Endothelial cell of umbilical vein (primary cell): Measurements from ENCODE around the gene ATAT1. TPM values are rescaled to one million over a fixed set of nuclear protein-coding genes. Genes with fewer than 3 reads are reported as not detected.

Experiments used
- BruUV-seq: library from RNA; stranded (reverse); fragments of 400-500 nt; replicated peaks from 2 replicates; lab custom pipeline; 2021; lab: Mats Ljungman, UMichigan
- CTCF ChIA-PET: fragments of 300-600, 350-600 bp; sonication (Branson Sonifier 250); formaldehyde crosslinking; loops from one replicate; lab custom pipeline; 2021; ENCODE audit warnings: antibody characterized with exemption, inconsistent platforms; lab: Charles Lee
- POLR2A ChIA-PET: fragments of 300-600, 350-600 bp; sonication (Branson Sonifier 250); formaldehyde crosslinking; loops from one replicate; lab custom pipeline; 2021; ENCODE audit warnings: antibody characterized with exemption, inconsistent platforms; lab: Charles Lee
- DNase-seq: peaks from one replicate; pipeline ENCODE4 v3.0.0-alpha.2; 2011; ENCODE audit warnings: low read depth, low spot score
- FAIRE-seq: peaks from 2 replicates; lab custom pipeline; 2011; peaks lifted over from hg19 to GRCh38; lab: Jason Lieb, UNC
- H2AFZ ChIP-seq: 2 replicates; pipeline ENCODE4 v1.6.0; 2012; ENCODE audit warnings: low read depth, low read length, control low read depth, inconsistent platforms
- H3K27ac ChIP-seq: 2 replicates; pipeline ENCODE4 v1.5.1; 2011; ENCODE audit warnings: low read depth, mild to moderate bottlenecking, control low read depth, low read length, moderate library complexity; ENCODE audit not compliant: insufficient read depth
- H3K27me3 ChIP-seq, 2 experiments: 2 replicates each; pipeline versions ENCODE4 v1.6.0 to v1.6.1; 2011; ENCODE audit warnings: low read length in 2 of 2, mixed read lengths in 1 of 2; ENCODE audit not compliant: control insufficient read depth in 2 of 2, insufficient read depth in 2 of 2
- H3K36me3 ChIP-seq, 2 experiments: 2 replicates in 1 of 2; 3 replicates in 1 of 2; pipeline ENCODE4 v1.5.1; 2011; ENCODE audit warnings: low read length in 2 of 2, mild to moderate bottlenecking in 1 of 2, moderate library complexity in 1 of 2; ENCODE audit not compliant: control insufficient read depth in 2 of 2, insufficient read depth in 2 of 2; ENCODE audit errors: extremely low read depth in 1 of 2
- H3K4me1 ChIP-seq: 3 replicates; pipeline ENCODE4 v1.5.1; 2011; ENCODE audit warnings: mild to moderate bottlenecking, low read length; ENCODE audit not compliant: control insufficient read depth, insufficient read depth; ENCODE audit errors: extremely low read depth
- H3K4me2 ChIP-seq: 2 replicates; pipeline ENCODE4 v1.6.1; 2011; ENCODE audit warnings: low read length, control low read depth, mixed read lengths; ENCODE audit not compliant: insufficient read depth
- H3K4me3 ChIP-seq, 3 experiments: fragments of 200-600 bp in 1 of 3; sonication (generic), shearing (Covaris generic) in 1 of 3; replicated peaks in 1 of 3; 2 replicates each; pipeline ENCODE4 v1.5.1; 2011 to 2016; ENCODE audit warnings: control low read depth in 3 of 3, low read length in 3 of 3, mild to moderate bottlenecking in 2 of 3, inconsistent platforms in 1 of 3, low read depth in 1 of 3, moderate library complexity in 1 of 3; ENCODE audit not compliant: insufficient read depth in 1 of 3
- H3K79me2 ChIP-seq: 2 replicates; pipeline ENCODE4 v1.6.0; 2012; ENCODE audit warnings: low read length, inconsistent platforms; ENCODE audit not compliant: control insufficient read depth, insufficient read depth
- H3K9ac ChIP-seq: replicated peaks from 2 replicates; pipeline ENCODE3; 2011; ENCODE audit warnings: low read length, control low read depth; ENCODE audit not compliant: insufficient read depth; ENCODE audit errors: extremely low read depth
- H3K9me1 ChIP-seq: replicated peaks from 3 replicates; pipeline ENCODE4 v1.6.0; 2011; ENCODE audit warnings: mild to moderate bottlenecking, low read length; ENCODE audit not compliant: control insufficient read depth, insufficient read depth; ENCODE audit errors: extremely low read depth
- H3K9me3 ChIP-seq: replicated peaks from 2 replicates; pipeline ENCODE4 v1.5.1; 2012; ENCODE audit warnings: low read length, inconsistent platforms; ENCODE audit not compliant: control insufficient read depth, insufficient read depth
- H4K20me1 ChIP-seq: replicated peaks from 2 replicates; pipeline ENCODE3; 2011; ENCODE audit warnings: mild to moderate bottlenecking, low read length; ENCODE audit not compliant: control insufficient read depth, insufficient read depth; ENCODE audit errors: extremely low read depth
- EZH2 ChIP-seq: IDR thresholded peaks from 2 replicates; pipeline ENCODE4 v1.6.1; 2012; ENCODE audit warnings: borderline replicate concordance, low read depth, mild to moderate bottlenecking, moderate library complexity, low read length, inconsistent platforms; ENCODE audit not compliant: severe bottlenecking
- GATA2 ChIP-seq: IDR thresholded peaks from 2 replicates; pipeline ENCODE4 v1.7.0; 2011; ENCODE audit warnings: low read depth, mild to moderate bottlenecking, moderate library complexity, mixed read lengths, low read length; ENCODE audit not compliant: insufficient read length, insufficient read depth
- POLR2A ChIP-seq: IDR thresholded peaks from 2 replicates; pipeline ENCODE4 v1.6.1; 2012; ENCODE audit warnings: low read depth, mild to moderate bottlenecking, control low read depth, low read length
- dilution Hi-C: fragments of 300-500 bp; cut with MboI; formaldehyde crosslinking; loops from one replicate; pipeline ENCODE4 v1.15.0; 2019; ENCODE audit warnings: low sequenced_read_pairs; ENCODE audit not compliant: extremely low pct_ligation_motif_present
- intact Hi-C: fragments of 100-400 bp; cut with micrococcal nuclease; formaldehyde crosslinking; loops from one replicate; pipeline ENCODE4 v1.10.0; 2022
- polyA plus RNA-seq, 4 experiments: library from polyadenylated mRNA; depleted of rRNA in 3 of 4; stranded (reverse) in 3 of 4; unstranded in 1 of 4; fragments of >200 nt; gene quantifications; 2 replicates each; pipeline versions ENCODE4 v1.2.1 to v1.2.3, GENCODE V29; 2011 to 2012; ENCODE audit warnings: missing spikeins in 1 of 4
- total RNA-seq: library from RNA; stranded (reverse); gene quantifications from 2 replicates; pipeline ENCODE4 v1.2.3, GENCODE V29; 2021
- TF ChIP-seq, protein P1 (sequence below), 2 donors: IDR thresholded peaks; 1 replicate in 1 of 2; 2 replicates in 1 of 2; pipeline ENCODE4 v1.5.1; 2011; ENCODE audit warnings: low read length in 2 of 2, mild to moderate bottlenecking in 2 of 2, moderate library complexity in 2 of 2, control low read depth in 1 of 2, inconsistent platforms in 1 of 2, low read depth in 1 of 2; ENCODE audit not compliant: insufficient read depth in 1 of 2; ENCODE audit errors: extremely low read depth in 1 of 2
- TF ChIP-seq, protein P2 (sequence below): IDR thresholded peaks from 2 replicates; pipeline ENCODE4 v1.6.1; 2011; ENCODE audit not compliant: insufficient read depth, insufficient read length

The ATAT1 gene
- total and polyA plus RNA-seq, 2 donors (not counting 3 experiments of a cell fraction or from before 2014, with no cell fraction given), result 17.4 to 18.4 TPM

DNA sequence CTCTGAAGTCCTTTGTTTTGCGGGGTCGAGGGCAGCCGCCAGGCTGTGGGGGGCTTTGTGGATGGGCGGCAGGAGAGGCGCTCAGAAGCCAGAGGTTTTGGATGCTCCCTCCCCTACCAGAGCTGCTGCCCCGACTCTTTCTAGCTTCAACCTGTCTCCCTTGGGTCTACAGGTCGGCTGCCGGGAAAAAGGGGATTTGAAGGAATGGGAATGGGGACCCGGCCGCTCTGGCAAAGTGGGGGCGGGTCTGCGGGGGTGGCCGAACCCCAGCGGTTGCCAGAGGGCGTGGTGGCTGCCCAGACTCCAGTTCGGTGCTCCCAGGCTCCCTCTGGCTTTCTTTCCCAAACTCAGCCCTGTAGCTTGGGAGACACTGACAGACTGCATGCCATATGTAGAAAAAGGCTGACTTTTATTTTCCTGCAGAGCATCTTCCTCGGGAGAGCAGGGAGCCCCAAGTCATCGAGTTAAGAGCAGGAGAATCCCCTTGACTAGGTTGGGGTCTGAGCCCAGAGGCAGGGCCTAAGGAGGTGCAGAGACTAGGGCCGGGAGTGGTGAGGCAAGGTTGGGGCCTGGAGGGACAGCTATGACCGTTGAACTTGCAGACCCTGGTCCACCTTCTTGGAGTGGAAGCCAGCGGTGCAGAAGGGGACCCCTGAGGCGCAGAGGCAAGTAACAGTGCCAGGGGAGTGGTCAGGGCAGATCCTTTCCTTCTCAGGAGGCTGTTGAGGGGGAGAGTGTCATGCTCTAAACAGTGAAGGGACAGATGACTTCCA is 61.2 kb downstream of the ATAT1 start:
- no peaks in the 10 kb centered on the region for H3K27me3 ChIP-seq
- dilution Hi-C loops (no loop called here), intact Hi-C loops (loop anchor here (1.0 kb wide), 3 partner anchors 9 to 131 kb away; partner anchors contain the start of genes MDC1 and PRR3)
- no peaks in the 10 kb centered on the region for H3K9me3 ChIP-seq
- no peaks in the 10 kb centered on the region for H3K36me3 ChIP-seq
- H3K4me3 ChIP-seq, result peak overlapping the region; percentile 46 to 81 (median 76)
- H3K79me2 ChIP-seq, result peaks cover 59% of the 10 kb centered on the region
- peak overlapping the region; percentile 73 for H3K4me2 ChIP-seq
- TF ChIP-seq EZH2 (no peak), GATA2 (no peak), POLR2A (peak; percentile 17)
- TF ChIP-seq, protein P1, sequence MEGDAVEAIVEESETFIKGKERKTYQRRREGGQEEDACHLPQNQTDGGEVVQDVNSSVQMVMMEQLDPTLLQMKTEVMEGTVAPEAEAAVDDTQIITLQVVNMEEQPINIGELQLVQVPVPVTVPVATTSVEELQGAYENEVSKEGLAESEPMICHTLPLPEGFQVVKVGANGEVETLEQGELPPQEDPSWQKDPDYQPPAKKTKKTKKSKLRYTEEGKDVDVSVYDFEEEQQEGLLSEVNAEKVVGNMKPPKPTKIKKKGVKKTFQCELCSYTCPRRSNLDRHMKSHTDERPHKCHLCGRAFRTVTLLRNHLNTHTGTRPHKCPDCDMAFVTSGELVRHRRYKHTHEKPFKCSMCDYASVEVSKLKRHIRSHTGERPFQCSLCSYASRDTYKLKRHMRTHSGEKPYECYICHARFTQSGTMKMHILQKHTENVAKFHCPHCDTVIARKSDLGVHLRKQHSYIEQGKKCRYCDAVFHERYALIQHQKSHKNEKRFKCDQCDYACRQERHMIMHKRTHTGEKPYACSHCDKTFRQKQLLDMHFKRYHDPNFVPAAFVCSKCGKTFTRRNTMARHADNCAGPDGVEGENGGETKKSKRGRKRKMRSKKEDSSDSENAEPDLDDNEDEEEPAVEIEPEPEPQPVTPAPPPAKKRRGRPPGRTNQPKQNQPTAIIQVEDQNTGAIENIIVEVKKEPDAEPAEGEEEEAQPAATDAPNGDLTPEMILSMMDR (IDR thresholded peaks at IDR 0.05; ENCODE audit: extremely low read depth in 1 of 2, insufficient read depth in 1 of 2, low read depth in 1 of 2, low read length in 2 of 2), result no peak
- TF ChIP-seq, protein P2, sequence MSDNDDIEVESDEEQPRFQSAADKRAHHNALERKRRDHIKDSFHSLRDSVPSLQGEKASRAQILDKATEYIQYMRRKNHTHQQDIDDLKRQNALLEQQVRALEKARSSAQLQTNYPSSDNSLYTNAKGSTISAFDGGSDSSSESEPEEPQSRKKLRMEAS, result no peak
- peak overlapping the region; percentile 93 for H3K27ac ChIP-seq
- H3K4me1 ChIP-seq, result peaks cover 31% of the 10 kb centered on the region
- no peak overlapping the region for H2AFZ ChIP-seq
- ChIA-PET POLR2A (interaction anchor here (1.7 to 1.8 kb wide), 2 partner anchors 9 to 29 kb away, joined by 7 to 9 read pairs; partner anchors contain the start of gene MDC1), CTCF (interaction anchor here (0.9 to 2.5 kb wide), 10 partner anchors 9 to 134 kb away, joined by 3 to 32 read pairs (median 6); partner anchors contain the start of genes DHX16 and MDC1)
- peak overlapping the region; percentile 95 for H3K9ac ChIP-seq
- DNase-seq (no peak), FAIRE-seq (peak; percentile 26)
- BruUV-seq, result TSS peak; percentile 36
- no peaks in the 10 kb centered on the region for H3K9me1 ChIP-seq
- H4K20me1 ChIP-seq, result no peaks in the 10 kb centered on the region
